Brain microvascular endothelial cell (primary cell): ENCODE measurements around the gene SNAPC4.

Source experiments
- DNase-seq: peaks from one replicate; pipeline ENCODE4 v3.0.0-alpha.2; 2020
- H3K27ac ChIP-seq: fragments of 250-450 bp; sonication (Bioruptor Pico); 2 replicates; pipeline ENCODE4 v1.5.1; 2020; ENCODE audit warnings: mild to moderate bottlenecking, moderate library complexity
- H3K27me3 ChIP-seq: fragments of 250-450 bp; sonication (Bioruptor Pico); replicated peaks from 2 replicates; pipeline ENCODE4 v1.5.1; 2020; ENCODE audit warnings: mild to moderate bottlenecking
- H3K36me3 ChIP-seq: fragments of 250-450 bp; sonication (Bioruptor Pico); replicated peaks from 2 replicates; pipeline ENCODE4 v1.5.1; 2020; ENCODE audit warnings: mild to moderate bottlenecking
- H3K4me3 ChIP-seq: 2 replicates; pipeline ENCODE4 v1.5.1; 2011; ENCODE audit warnings: low read depth, mild to moderate bottlenecking, control low read depth, low read length, moderate library complexity
- in situ Hi-C: cut with HindIII; loops from 2 replicates; pipeline ENCODE4 v1.10.0; 2017; ENCODE audit warnings: low sequenced_read_pairs, low pct_ligation_motif_present
- TF ChIP-seq, protein P1 (sequence below): IDR thresholded peaks from 2 replicates; pipeline ENCODE4 v1.5.1; 2011; ENCODE audit warnings: low read depth, mild to moderate bottlenecking, moderate library complexity, low read length, control low read depth, inconsistent platforms; ENCODE audit errors: missing control alignments

The SNAPC4 gene

GRCh38 chr9:136377341-136378169 lies 22.4 kb downstream of the SNAPC4 start:
- Histone ChIP-seq H3K27me3 (no peaks in the 10 kb centered on the region), H3K27ac (no peak overlapping the region), H3K4me3 (no peak overlapping the region), H3K36me3 (peaks cover 55% of the 10 kb centered on the region)
- TF ChIP-seq, protein P1, sequence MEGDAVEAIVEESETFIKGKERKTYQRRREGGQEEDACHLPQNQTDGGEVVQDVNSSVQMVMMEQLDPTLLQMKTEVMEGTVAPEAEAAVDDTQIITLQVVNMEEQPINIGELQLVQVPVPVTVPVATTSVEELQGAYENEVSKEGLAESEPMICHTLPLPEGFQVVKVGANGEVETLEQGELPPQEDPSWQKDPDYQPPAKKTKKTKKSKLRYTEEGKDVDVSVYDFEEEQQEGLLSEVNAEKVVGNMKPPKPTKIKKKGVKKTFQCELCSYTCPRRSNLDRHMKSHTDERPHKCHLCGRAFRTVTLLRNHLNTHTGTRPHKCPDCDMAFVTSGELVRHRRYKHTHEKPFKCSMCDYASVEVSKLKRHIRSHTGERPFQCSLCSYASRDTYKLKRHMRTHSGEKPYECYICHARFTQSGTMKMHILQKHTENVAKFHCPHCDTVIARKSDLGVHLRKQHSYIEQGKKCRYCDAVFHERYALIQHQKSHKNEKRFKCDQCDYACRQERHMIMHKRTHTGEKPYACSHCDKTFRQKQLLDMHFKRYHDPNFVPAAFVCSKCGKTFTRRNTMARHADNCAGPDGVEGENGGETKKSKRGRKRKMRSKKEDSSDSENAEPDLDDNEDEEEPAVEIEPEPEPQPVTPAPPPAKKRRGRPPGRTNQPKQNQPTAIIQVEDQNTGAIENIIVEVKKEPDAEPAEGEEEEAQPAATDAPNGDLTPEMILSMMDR, result no peak
- in situ Hi-C loops, result no loop called here
- DNase-seq, result no peak

DNA sequence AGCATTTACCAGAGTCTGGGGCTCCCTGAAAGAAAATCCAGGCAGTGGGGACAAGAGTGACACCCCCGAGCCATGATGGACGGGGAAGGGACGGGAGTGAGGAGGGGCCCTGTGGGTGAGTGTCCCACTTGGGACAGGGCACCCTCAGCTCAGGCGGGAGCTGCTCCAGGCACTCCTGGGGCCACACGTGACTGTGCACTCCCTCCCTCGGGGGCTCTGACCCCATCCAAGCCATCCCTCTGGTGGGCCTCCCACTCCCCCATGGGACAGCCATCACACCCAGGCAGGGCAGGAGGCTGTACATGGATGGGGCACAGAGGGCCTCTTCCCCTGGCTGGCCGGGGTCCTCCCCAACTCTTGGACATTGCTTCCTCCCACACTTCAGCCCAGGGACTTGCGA lies 23.5 kb downstream of the SNAPC4 start:
- in situ Hi-C loops, result no loop called here
- TF ChIP-seq, protein P1, result no peak
- no peak overlapping the region for H3K4me3 ChIP-seq
- H3K27ac ChIP-seq, result no peak overlapping the region
- DNase-seq, result no peak
- peaks cover 44% of the 10 kb centered on the region for H3K36me3 ChIP-seq
- no peaks in the 10 kb centered on the region for H3K27me3 ChIP-seq

- Histone ChIP-seq H3K36me3 (peaks cover 31% of the 10 kb centered on the region), H3K27ac (no peak overlapping the region), H3K4me3 (no peak overlapping the region), H3K27me3 (no peaks in the 10 kb centered on the region)
- TF ChIP-seq, protein P1, result no peak
- in situ Hi-C loops, result no loop called here
- DNase-seq, result no peak
These were observed 24.9 kb downstream of the SNAPC4 start for GRCh38 chr9:136375096-136375495.

- H3K27me3 ChIP-seq, result no peaks in the 10 kb centered on the region
- TF ChIP-seq, protein P1, result no peak
- peaks cover 24% of the 10 kb centered on the region for H3K36me3 ChIP-seq
- no peak overlapping the region for H3K4me3 ChIP-seq
- in situ Hi-C loops, result no loop called here
- no peak for DNase-seq
- H3K27ac ChIP-seq, result no peak overlapping the region
These were observed 25.8 kb downstream of the SNAPC4 start for GRCh38 chr9:136374183-136374575.

DNA sequence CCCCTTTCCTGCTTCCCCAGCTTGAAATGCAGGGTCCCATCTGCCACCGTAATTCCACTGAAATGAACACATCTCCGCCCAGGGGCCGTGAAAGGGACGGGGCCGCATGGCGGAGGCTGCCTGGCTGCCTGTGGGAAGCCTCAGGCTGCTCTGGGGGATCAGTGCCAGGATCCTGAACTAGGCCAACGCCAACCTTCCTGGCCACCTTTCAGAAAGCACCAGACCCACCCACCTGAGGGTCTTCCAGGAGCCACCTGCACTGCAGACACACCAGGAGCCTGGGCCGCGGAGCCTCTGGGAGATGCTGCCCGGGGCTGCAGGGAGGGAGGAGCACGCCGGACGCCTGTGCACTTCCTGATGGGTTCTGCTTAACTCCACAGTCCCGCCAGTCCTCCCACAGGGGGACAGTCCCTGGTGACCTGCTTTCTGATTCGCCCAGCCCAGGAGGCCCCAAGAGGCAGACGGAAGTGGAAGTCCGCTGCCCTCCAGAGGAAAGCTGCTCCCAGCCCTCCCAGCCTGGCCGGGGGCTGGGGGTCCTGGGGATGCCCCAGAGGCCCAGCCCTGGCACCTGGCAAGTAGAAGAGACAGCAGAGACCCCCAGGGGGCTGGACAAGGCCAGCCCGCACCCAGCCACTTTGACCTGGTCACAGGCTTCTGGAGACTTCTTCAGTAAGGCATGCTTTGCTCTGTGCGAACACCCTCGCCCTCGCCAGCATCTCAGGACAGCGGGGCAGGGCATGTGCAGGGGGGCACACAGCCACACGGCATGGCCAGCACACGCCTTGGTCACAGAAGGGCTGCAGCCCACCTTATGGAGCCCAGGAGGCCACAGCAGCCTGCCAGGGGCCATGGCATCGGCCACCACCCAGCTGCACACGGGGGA lies 26.4 kb downstream of the SNAPC4 start, which contains the start of gene CARD9:
Gene CARD9, minus strand, starts transcription at position 370 of the 883 bp plus-strand sequence. CDS start 1,591 bp downstream, outside the sequence.
- Histone ChIP-seq H3K27ac (no peak within 1 kb of the TSS), H3K4me3 (no peak within 1 kb of the TSS), H3K36me3 (peaks cover 18% of the 10 kb centered on the region), H3K27me3 (no peaks in the 10 kb centered on the region)
- TF ChIP-seq, protein P1, result no peak
- in situ Hi-C loops, result no loop called here
- no peak for DNase-seq
